SK-N-SH (cell line): ENCODE measurements around the gene TFEB. TPM values are rescaled to one million over a fixed set of nuclear protein-coding genes. Genes with fewer than 3 reads are reported as not detected.

Source experiments
- CTCF ChIA-PET: fragments of 300-600, 350-600 bp; formaldehyde crosslinking; extraction: SDS; loops from one replicate; lab custom pipeline; 2021; lab: Yijun Ruan, JAX
- POLR2A ChIA-PET: fragments of 350-600 bp; sonication (Branson Sonifier 250); formaldehyde crosslinking; extraction: SDS; loops from one replicate; lab custom pipeline; 2020; ENCODE audit warnings: antibody characterized with exemption, inconsistent platforms; lab: Yijun Ruan, JAX
- DNase-seq: peaks from one replicate; pipeline ENCODE4 v3.0.0; 2012
- H2AFZ ChIP-seq: fragments of 200-600 bp; sonication (generic); 2 replicates; pipeline ENCODE4 v1.8.1; 2016; ENCODE audit warnings: antibody characterized with exemption, mild to moderate bottlenecking, low read depth
- H3F3A ChIP-seq: fragments of 200-600 bp; sonication (generic); replicated peaks from 2 replicates; pipeline ENCODE3; 2016; ENCODE audit warnings: antibody characterized with exemption, mild to moderate bottlenecking; ENCODE audit not compliant: insufficient read depth
- H3K27ac ChIP-seq, 2 experiments: fragments of 200-500 bp in 1 of 2; fragments of 200-600 bp in 1 of 2; sonication (Bioruptor generic) in 1 of 2; sonication (generic), shearing (Covaris generic) in 1 of 2; 2 replicates each; pipeline versions ENCODE4 v1.5.1 to v1.6.1; 2014 to 2016; ENCODE audit warnings: low read depth in 2 of 2, inconsistent platforms in 1 of 2, low read length in 1 of 2, mild to moderate bottlenecking in 1 of 2, mixed read lengths in 1 of 2
- H3K27me3 ChIP-seq: fragments of 200-600 bp; sonication (generic), shearing (Covaris generic); 2 replicates; pipeline ENCODE4 v1.6.1; 2016; ENCODE audit warnings: mixed run types; ENCODE audit not compliant: insufficient read depth
- H3K36me3 ChIP-seq, 2 experiments: fragments of 200-500 bp in 1 of 2; fragments of 200-600 bp in 1 of 2; sonication (Bioruptor generic) in 1 of 2; sonication (generic) in 1 of 2; replicated peaks in 1 of 2; 2 replicates each; pipeline versions ENCODE3 to v1.5.1; 2014 to 2016; ENCODE audit warnings: low read length in 1 of 2, mild to moderate bottlenecking in 1 of 2; ENCODE audit not compliant: insufficient read depth in 2 of 2, control insufficient read depth in 1 of 2
- H3K4me1 ChIP-seq, 2 experiments: fragments of 200-500 bp in 1 of 2; fragments of 200-600 bp in 1 of 2; sonication (Bioruptor generic) in 1 of 2; sonication (generic), shearing (Covaris generic) in 1 of 2; 2 replicates each; pipeline versions ENCODE4 v1.5.1 to v1.6.1; 2014 to 2016; ENCODE audit warnings: low read depth in 1 of 2, low read length in 1 of 2, mixed run types in 1 of 2; ENCODE audit not compliant: insufficient read depth in 2 of 2, control insufficient read depth in 1 of 2
- H3K4me2 ChIP-seq: fragments of 200-600 bp; sonication (generic), shearing (Covaris generic); 2 replicates; pipeline ENCODE4 v1.6.1; 2017; ENCODE audit warnings: mixed run types
- H3K4me3 ChIP-seq, 2 experiments: fragments of 200-500 bp in 1 of 2; fragments of 200-600 bp in 1 of 2; sonication (Bioruptor generic) in 1 of 2; sonication (generic), shearing (Covaris generic) in 1 of 2; 2 replicates each; pipeline versions ENCODE4 v1.5.1 to v1.8.1; 2014 to 2016; ENCODE audit warnings: low read depth in 2 of 2, inconsistent platforms in 1 of 2, low read length in 1 of 2, mild to moderate bottlenecking in 1 of 2, mixed read lengths in 1 of 2, moderate library complexity in 1 of 2
- H3K79me2 ChIP-seq: fragments of 200-600 bp; sonication (generic); 2 replicates; pipeline ENCODE4 v1.8.1; 2017; ENCODE audit warnings: mild to moderate bottlenecking; ENCODE audit not compliant: insufficient read depth
- H3K9ac ChIP-seq: fragments of 200-600 bp; sonication (generic); 2 replicates; pipeline ENCODE4 v1.6.1; 2017; ENCODE audit warnings: mixed run types
- H3K9me2 ChIP-seq: fragments of 200-600 bp; sonication (generic); 2 replicates; pipeline ENCODE4 v1.6.1; 2017; ENCODE audit warnings: mixed run types
- H3K9me3 ChIP-seq: fragments of 200-600 bp; sonication (generic); 2 replicates; pipeline ENCODE4 v1.6.1; 2017; ENCODE audit warnings: mixed run types, mild to moderate bottlenecking, moderate library complexity
- H4K20me1 ChIP-seq: fragments of 200-600 bp; sonication (generic); 2 replicates; pipeline ENCODE4 v1.6.1; 2017; ENCODE audit warnings: mild to moderate bottlenecking, mixed run types; ENCODE audit not compliant: insufficient read depth
- EP300 ChIP-seq, 2 experiments: IDR thresholded peaks; 2 replicates each; pipeline versions ENCODE4 v1.4.0 to v1.6.1; 2012; ENCODE audit warnings: borderline replicate concordance in 1 of 2, low read depth in 1 of 2, low read length in 1 of 2
- JUND ChIP-seq: IDR thresholded peaks from 2 replicates; pipeline ENCODE4 v1.4.0; 2012
- MXI1 ChIP-seq: IDR thresholded peaks from 2 replicates; pipeline ENCODE4 v1.6.1; 2012; ENCODE audit warnings: mild to moderate bottlenecking, low read depth, low read length, improper control_type of control experiment
- POLR2AphosphoS5 ChIP-seq: IDR thresholded peaks from 2 replicates; pipeline ENCODE4 v1.6.1; 2012; ENCODE audit warnings: low read depth, low read length
- RAD21 ChIP-seq: IDR thresholded peaks from 2 replicates; pipeline ENCODE4 v1.6.1; 2012; ENCODE audit warnings: mild to moderate bottlenecking, low read length
- SIN3A ChIP-seq: IDR thresholded peaks from 2 replicates; pipeline ENCODE4 v1.6.1; 2012; ENCODE audit warnings: low read depth, mild to moderate bottlenecking, low read length, moderate library complexity, borderline replicate concordance
- TAF1 ChIP-seq: IDR thresholded peaks from 2 replicates; pipeline ENCODE4 v1.6.1; 2012; ENCODE audit warnings: low read depth, mild to moderate bottlenecking, low read length, moderate library complexity, borderline replicate concordance
- TCF12 ChIP-seq: IDR thresholded peaks from 2 replicates; pipeline ENCODE4 v1.4.0; 2012
- WGBS: methylation state at CpG from one replicate; pipeline ENCODE4 v1.1.6; 2017; ENCODE audit warnings: low lambda C conversion rate; 5-methylcytosine and 5-hydroxymethylcytosine counted together
- polyA plus RNA-seq, 3 experiments: library from polyadenylated mRNA; depleted of rRNA; stranded (reverse); fragments of >200 nt; gene quantifications; 2 replicates each; pipeline ENCODE4 v1.2.3, GENCODE V29; 2012
- TF ChIP-seq, protein P1 (sequence below): IDR thresholded peaks from 2 replicates; pipeline ENCODE4 v1.6.1; 2012; ENCODE audit warnings: mild to moderate bottlenecking, low read depth, low read length, moderate library complexity
- TF ChIP-seq, protein P2 (sequence below): IDR thresholded peaks from 2 replicates; pipeline ENCODE4 v1.4.0; 2012; ENCODE audit warnings: low read depth, borderline replicate concordance
- TF ChIP-seq, protein P3 (sequence below): IDR thresholded peaks from 2 replicates; pipeline ENCODE4 v1.4.0; 2012; ENCODE audit warnings: low read depth, borderline replicate concordance
- TF ChIP-seq, protein P4 (sequence below): IDR thresholded peaks from 2 replicates; pipeline ENCODE4 v1.4.0; 2012; ENCODE audit warnings: low read depth

TFEB gene
- polyA plus RNA-seq, 1 of the 3 experiments (the other 2 are of a cell fraction) = 6.2 TPM

DNA sequence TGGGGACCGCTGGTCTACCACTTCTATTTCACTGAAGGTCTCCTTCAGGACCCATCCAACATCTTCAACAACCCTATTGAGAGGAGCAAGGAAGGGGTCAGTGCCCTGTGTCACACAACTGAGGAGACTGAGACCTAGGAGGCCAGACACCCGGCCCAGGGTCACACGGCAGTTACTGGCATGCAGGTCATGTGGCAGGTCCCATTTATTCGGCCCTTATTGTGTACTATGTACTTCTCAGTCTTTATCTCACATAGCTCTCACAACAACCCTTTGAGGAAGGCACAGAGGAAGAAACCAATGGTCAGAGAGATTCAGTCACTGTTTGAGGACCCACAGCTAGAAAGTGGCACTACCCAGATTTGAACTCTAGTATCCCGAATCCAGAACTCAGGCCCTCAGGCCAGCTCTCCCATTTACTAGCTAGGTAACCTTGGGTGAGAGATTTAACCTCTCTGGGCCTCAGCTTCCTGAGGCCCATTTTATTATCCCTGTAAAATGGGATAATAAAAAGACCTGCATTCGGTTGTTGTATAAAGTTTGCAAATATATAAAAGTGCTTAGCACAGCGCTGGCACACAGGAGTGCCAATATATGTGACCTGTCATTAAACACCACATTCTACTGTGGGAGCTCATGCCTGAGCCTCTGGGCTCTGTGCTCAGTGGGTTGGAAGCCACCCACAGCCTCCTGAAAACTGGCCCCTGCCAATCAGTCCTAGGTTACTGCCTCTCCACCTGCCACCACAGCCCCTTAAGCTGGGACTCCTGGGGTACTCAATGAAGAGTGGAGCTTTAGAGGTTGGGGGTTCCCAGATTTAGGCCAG, 15.8 kb downstream of the TFEB start:
- ChIA-PET POLR2A (no interaction called here), CTCF (interaction anchor here (1.0 to 2.2 kb wide), 5 partner anchors 13 to 352 kb away, joined by 3 to 8 read pairs (median 4); no protein-coding TSS in a partner anchor)
- Histone ChIP-seq H3K9ac (no peak overlapping the region), H3K36me3 (no peaks in the 10 kb centered on the region), H3K9me3 (no peaks in the 10 kb centered on the region), H2AFZ (no peak overlapping the region), H3K4me2 (no peak overlapping the region), H3K27me3 (no peaks in the 10 kb centered on the region), H3K4me1 (peaks cover 22 to 39% of the 10 kb centered on the region in 2 experiments; a peak in 3 of 4 replicates), H3K79me2 (peaks cover 30% of the 10 kb centered on the region; the same call in 1 of the 2 replicates), H3K4me3 (no peak overlapping the region), H3F3A (peaks cover 5% of the 10 kb centered on the region), H3K9me2 (no peaks in the 10 kb centered on the region), H3K27ac (no peak overlapping the region), H4K20me1 (peaks cover 6% of the 10 kb centered on the region; the same call in 1 of the 2 replicates)
- TF ChIP-seq, protein P1, sequence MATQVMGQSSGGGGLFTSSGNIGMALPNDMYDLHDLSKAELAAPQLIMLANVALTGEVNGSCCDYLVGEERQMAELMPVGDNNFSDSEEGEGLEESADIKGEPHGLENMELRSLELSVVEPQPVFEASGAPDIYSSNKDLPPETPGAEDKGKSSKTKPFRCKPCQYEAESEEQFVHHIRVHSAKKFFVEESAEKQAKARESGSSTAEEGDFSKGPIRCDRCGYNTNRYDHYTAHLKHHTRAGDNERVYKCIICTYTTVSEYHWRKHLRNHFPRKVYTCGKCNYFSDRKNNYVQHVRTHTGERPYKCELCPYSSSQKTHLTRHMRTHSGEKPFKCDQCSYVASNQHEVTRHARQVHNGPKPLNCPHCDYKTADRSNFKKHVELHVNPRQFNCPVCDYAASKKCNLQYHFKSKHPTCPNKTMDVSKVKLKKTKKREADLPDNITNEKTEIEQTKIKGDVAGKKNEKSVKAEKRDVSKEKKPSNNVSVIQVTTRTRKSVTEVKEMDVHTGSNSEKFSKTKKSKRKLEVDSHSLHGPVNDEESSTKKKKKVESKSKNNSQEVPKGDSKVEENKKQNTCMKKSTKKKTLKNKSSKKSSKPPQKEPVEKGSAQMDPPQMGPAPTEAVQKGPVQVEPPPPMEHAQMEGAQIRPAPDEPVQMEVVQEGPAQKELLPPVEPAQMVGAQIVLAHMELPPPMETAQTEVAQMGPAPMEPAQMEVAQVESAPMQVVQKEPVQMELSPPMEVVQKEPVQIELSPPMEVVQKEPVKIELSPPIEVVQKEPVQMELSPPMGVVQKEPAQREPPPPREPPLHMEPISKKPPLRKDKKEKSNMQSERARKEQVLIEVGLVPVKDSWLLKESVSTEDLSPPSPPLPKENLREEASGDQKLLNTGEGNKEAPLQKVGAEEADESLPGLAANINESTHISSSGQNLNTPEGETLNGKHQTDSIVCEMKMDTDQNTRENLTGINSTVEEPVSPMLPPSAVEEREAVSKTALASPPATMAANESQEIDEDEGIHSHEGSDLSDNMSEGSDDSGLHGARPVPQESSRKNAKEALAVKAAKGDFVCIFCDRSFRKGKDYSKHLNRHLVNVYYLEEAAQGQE = no peak
- TF ChIP-seq SIN3A (no peak), EP300 (IDR thresholded peaks at IDR 0.05; ENCODE audit: borderline replicate concordance in 1 of 2, low read depth in 1 of 2, low read length in 1 of 2) (no peak), MXI1 (no peak)
- WGBS = 91% methylated on average over 4 of the region's 7 CpGs
- no peak for DNase-seq

DNA sequence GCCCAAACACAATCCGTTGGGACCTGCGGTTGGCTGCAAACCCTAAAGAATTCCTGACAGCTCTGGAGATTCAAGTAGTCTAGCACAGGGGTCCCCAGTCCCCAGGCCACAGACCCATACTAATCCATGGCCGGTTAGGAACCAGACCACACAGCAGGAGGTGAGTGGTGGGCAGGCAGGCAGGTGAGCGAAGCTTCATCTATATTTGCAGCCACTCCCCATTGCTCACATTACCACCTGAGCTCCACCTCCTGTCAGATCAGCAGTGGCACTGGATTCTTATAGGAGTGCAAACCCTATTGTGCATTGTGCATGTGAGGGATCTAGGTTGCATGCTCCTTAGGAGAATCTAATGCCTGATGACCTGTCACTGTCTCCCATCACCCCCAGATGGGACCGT, 16.6 kb downstream of the TFEB start:
- 94% methylated on average over 4 of the region's 5 CpGs for WGBS
- ChIA-PET CTCF (interaction anchor here (1.7 to 2.4 kb wide), 4 partner anchors 12 to 295 kb away, joined by 4 to 10 read pairs (median 7); no protein-coding TSS in a partner anchor), POLR2A (no interaction called here)
- peaks cover 16 to 38% of the 10 kb centered on the region in 2 experiments; a peak in 3 of 4 replicates for H3K4me1 ChIP-seq
- H2AFZ ChIP-seq = no peak overlapping the region
- H4K20me1 ChIP-seq = peaks cover 6% of the 10 kb centered on the region; the same call in 1 of the 2 replicates
- H3K9me2 ChIP-seq = no peaks in the 10 kb centered on the region
- no peak for TF ChIP-seq JUND
- no peak for TF ChIP-seq POLR2AphosphoS5
- TF ChIP-seq, protein P2, sequence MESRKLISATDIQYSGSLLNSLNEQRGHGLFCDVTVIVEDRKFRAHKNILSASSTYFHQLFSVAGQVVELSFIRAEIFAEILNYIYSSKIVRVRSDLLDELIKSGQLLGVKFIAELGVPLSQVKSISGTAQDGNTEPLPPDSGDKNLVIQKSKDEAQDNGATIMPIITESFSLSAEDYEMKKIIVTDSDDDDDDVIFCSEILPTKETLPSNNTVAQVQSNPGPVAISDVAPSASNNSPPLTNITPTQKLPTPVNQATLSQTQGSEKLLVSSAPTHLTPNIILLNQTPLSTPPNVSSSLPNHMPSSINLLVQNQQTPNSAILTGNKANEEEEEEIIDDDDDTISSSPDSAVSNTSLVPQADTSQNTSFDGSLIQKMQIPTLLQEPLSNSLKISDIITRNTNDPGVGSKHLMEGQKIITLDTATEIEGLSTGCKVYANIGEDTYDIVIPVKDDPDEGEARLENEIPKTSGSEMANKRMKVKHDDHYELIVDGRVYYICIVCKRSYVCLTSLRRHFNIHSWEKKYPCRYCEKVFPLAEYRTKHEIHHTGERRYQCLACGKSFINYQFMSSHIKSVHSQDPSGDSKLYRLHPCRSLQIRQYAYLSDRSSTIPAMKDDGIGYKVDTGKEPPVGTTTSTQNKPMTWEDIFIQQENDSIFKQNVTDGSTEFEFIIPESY = no peak
- no peak for TF ChIP-seq TCF12
- TF ChIP-seq, protein P3, sequence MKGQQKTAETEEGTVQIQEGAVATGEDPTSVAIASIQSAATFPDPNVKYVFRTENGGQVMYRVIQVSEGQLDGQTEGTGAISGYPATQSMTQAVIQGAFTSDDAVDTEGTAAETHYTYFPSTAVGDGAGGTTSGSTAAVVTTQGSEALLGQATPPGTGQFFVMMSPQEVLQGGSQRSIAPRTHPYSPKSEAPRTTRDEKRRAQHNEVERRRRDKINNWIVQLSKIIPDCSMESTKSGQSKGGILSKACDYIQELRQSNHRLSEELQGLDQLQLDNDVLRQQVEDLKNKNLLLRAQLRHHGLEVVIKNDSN = no peak
- no peak for TF ChIP-seq RAD21
- TF ChIP-seq MXI1 = no peak
- TF ChIP-seq TAF1 = no peak
- TF ChIP-seq, protein P4, sequence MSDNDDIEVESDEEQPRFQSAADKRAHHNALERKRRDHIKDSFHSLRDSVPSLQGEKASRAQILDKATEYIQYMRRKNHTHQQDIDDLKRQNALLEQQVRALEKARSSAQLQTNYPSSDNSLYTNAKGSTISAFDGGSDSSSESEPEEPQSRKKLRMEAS = no peak
- TF ChIP-seq, all 33 proteins: peak for 0
- Histone ChIP-seq H3K4me2 (no peak overlapping the region), H3K9ac (no peak overlapping the region), H3K4me3 (no peak overlapping the region), H3K79me2 (peaks cover 30% of the 10 kb centered on the region; the same call in 1 of the 2 replicates), H3F3A (peaks cover 10% of the 10 kb centered on the region), H3K36me3 (no peaks in the 10 kb centered on the region), H3K9me3 (no peaks in the 10 kb centered on the region), H3K27me3 (no peaks in the 10 kb centered on the region), H3K27ac (no peak overlapping the region)
- DNase-seq = no peak
